Pancreas (tissue), 10 donors: ENCODE results near the gene MLLT10. TPM values are rescaled to one million over a fixed set of nuclear protein-coding genes. Genes with fewer than 3 reads are reported as not detected.

Source experiments
- ATAC-seq, 4 donors: fragments of 200-7000 bp; cut with Tn5 transposase; one replicate each; pipeline versions ENCODE4 v1.8.0 to v1.9.1; 2020; ENCODE audit warnings: mild to moderate bottlenecking in 4 of 4, moderate library complexity in 4 of 4
- DNase-seq, 6 donors: peaks; one replicate each; pipeline ENCODE4 v3.0.0-alpha.2; 2020
- FAIRE-seq: peaks from 2 replicates; lab custom pipeline; 2012; peaks lifted over from hg19 to GRCh38; lab: Jason Lieb, UNC
- H3K27ac ChIP-seq, 4 donors: fragments of 200-600 bp; sonication (generic); 1 replicate in 3 of 4; 2 replicates in 1 of 4; pipeline versions ENCODE4 v1.5.0 to v1.8.0; 2020
- H3K27me3 ChIP-seq, 4 donors: fragments of 200-600 bp; one replicate each; pipeline ENCODE4 v1.8.0; 2021
- H3K36me3 ChIP-seq, 3 donors: fragments of 200-600 bp; sonication (generic) in 1 of 3; one replicate each; pipeline versions ENCODE4 v1.5.0 to v1.8.0; 2020 to 2021
- H3K4me1 ChIP-seq, 3 donors: fragments of 200-600 bp; one replicate each; pipeline ENCODE4 v1.8.0; 2021
- H3K4me3 ChIP-seq, 4 donors: fragments of 200-600 bp; sonication (generic) in 2 of 4; one replicate each; pipeline versions ENCODE4 v1.5.0 to v1.8.0; 2020 to 2021
- H3K9me3 ChIP-seq, 4 donors: fragments of 200-600 bp; one replicate each; pipeline ENCODE4 v1.8.0; 2021
- WGBS, 2 donors: extraction: QIAGEN DNeasy Blood & Tissue Kit; methylation state at CpG; one replicate each; pipeline ENCODE4 v1.1.7; 2013; 5-methylcytosine and 5-hydroxymethylcytosine counted together
- intact Hi-C, 3 donors: fragments of 100-400 bp; cut with DNase I; formaldehyde crosslinking; loops; one replicate each; pipeline versions ENCODE4 v1.11.1 to v1.14.2; 2022
- polyA plus RNA-seq, 2 donors: library from polyadenylated mRNA; stranded (reverse); fragments of 200-250 nt; gene quantifications; one replicate each; pipeline ENCODE4 v1.2.3, GENCODE V29; 2013
- total RNA-seq, 6 donors: library from RNA; stranded (reverse); fragmentation: NEBNext Ultra II Directional in 4 of 6; extraction: Animal tissue kit (Norgen Biotek cat#: 25700) in 4 of 6; gene quantifications; one replicate each; pipeline versions ENCODE4 v1.2.1 to v1.2.4, GENCODE V29; 2021 to 2023
- TF ChIP-seq, protein P1 (sequence below), 4 donors: fragments of 200-600 bp; sonication (generic) in 3 of 4; IDR thresholded peaks; one replicate each; pipeline versions ENCODE4 v1.5.0 to v1.8.0; 2021; ENCODE audit warnings: antibody characterized with exemption in 4 of 4
- donor health status: healthy with polysubstance abuse.
- donor health status: DM: no; HTN: no; CAD: no; lungs with moderate emphysema.
- donor health status: DM: no; HTN: no; CAD: no.
- donor health status: control.
- donor health status: control.
- donor health status: Bipolar disorder and iron deficiency.
- donor health status: DM: yes; HTN: yes; CAD: no.
- donor health status: DM: no; HTN: no; CAD: no.
- donor health status: DM: no; HTN: no; CAD: no.
- donor health status: DM: yes; HTN: yes; CAD: no.

The MLLT10 gene
- total and polyA plus RNA-seq, 8 donors, result 10.7 to 25.1 (median 15.0) TPM

- FAIRE-seq (no peak), ATAC-seq (no peak), DNase-seq (no peak)
- Histone ChIP-seq H3K36me3 (peaks cover 0 to 9% (median 4%) of the 10 kb centered on the region in 3 donors), H3K4me3 (no peak overlapping the region), H3K27ac (no peak overlapping the region), H3K4me1 (no peaks in the 10 kb centered on the region), H3K27me3 (no peaks in the 10 kb centered on the region), H3K9me3 (no peaks in the 10 kb centered on the region)
- TF ChIP-seq, protein P1, sequence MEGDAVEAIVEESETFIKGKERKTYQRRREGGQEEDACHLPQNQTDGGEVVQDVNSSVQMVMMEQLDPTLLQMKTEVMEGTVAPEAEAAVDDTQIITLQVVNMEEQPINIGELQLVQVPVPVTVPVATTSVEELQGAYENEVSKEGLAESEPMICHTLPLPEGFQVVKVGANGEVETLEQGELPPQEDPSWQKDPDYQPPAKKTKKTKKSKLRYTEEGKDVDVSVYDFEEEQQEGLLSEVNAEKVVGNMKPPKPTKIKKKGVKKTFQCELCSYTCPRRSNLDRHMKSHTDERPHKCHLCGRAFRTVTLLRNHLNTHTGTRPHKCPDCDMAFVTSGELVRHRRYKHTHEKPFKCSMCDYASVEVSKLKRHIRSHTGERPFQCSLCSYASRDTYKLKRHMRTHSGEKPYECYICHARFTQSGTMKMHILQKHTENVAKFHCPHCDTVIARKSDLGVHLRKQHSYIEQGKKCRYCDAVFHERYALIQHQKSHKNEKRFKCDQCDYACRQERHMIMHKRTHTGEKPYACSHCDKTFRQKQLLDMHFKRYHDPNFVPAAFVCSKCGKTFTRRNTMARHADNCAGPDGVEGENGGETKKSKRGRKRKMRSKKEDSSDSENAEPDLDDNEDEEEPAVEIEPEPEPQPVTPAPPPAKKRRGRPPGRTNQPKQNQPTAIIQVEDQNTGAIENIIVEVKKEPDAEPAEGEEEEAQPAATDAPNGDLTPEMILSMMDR (IDR thresholded peaks at IDR 0.05), result no peak
- intact Hi-C loops, result no loop called here
- WGBS, 2 donors, result 92 to 93% methylated on average over 14 of the region's 14 CpGs
These were observed 224.2 kb downstream of the MLLT10 start for GRCh38 chr10:21758239-21758638.

GRCh38 chr10:21758696-21759095 lies 224.7 kb downstream of the MLLT10 start:
- WGBS, 2 donors, result 94% methylated on average over 7 of the region's 7 CpGs
- intact Hi-C loops, result no loop called here
- DNase-seq, result no peak
- Histone ChIP-seq H3K27ac (no peak overlapping the region), H3K4me3 (no peak overlapping the region), H3K36me3 (peaks cover 0 to 9% (median 4%) of the 10 kb centered on the region in 3 donors), H3K27me3 (no peaks in the 10 kb centered on the region), H3K4me1 (no peaks in the 10 kb centered on the region), H3K9me3 (no peaks in the 10 kb centered on the region)
- ATAC-seq, result no peak
- TF ChIP-seq, protein P1 (IDR thresholded peaks at IDR 0.05), result no peak
- FAIRE-seq, result no peak

GRCh38 chr10:21759232-21759631 lies 225.2 kb downstream of the MLLT10 start:
- TF ChIP-seq, protein P1 (IDR thresholded peaks at IDR 0.05), result no peak
- WGBS, 2 donors, result 94 to 98% methylated on average over 21 of the region's 21 CpGs
- intact Hi-C loops, result no loop called here
- H3K4me3 ChIP-seq, result no peak overlapping the region
- DNase-seq (peak in 1 of 6 donors; percentile 39), FAIRE-seq (no peak), ATAC-seq (no peak)
- H3K27ac ChIP-seq, result no peak overlapping the region
- H3K36me3 ChIP-seq, result peaks cover 0 to 9% (median 4%) of the 10 kb centered on the region in 3 donors
- H3K4me1 ChIP-seq, result no peaks in the 10 kb centered on the region
- no peaks in the 10 kb centered on the region for H3K27me3 ChIP-seq
- no peaks in the 10 kb centered on the region for H3K9me3 ChIP-seq

GRCh38 chr10:21760332-21760731 lies 226.3 kb downstream of the MLLT10 start:
- Histone ChIP-seq H3K27ac (no peak overlapping the region), H3K27me3 (no peaks in the 10 kb centered on the region), H3K36me3 (peaks cover 0 to 9% (median 4%) of the 10 kb centered on the region in 3 donors), H3K4me3 (no peak overlapping the region), H3K4me1 (no peaks in the 10 kb centered on the region), H3K9me3 (no peaks in the 10 kb centered on the region)
- ATAC-seq, result no peak
- 98 to 99% methylated on average over 2 of the region's 2 CpGs for WGBS, 2 donors
- FAIRE-seq, result no peak
- no peak for DNase-seq
- intact Hi-C loops, result no loop called here
- TF ChIP-seq, protein P1 (IDR thresholded peaks at IDR 0.05), result no peak

- intact Hi-C loops, result no loop called here
- 91 to 92% methylated on average over 5 of the region's 5 CpGs for WGBS, 2 donors
- no peak for ATAC-seq
These were observed 230.6 kb downstream of the MLLT10 start for GRCh38 chr10:21764466-21765189.

More at GRCh38 chr10:21764466-21765189, 230.6 kb downstream of the MLLT10 start:
- FAIRE-seq, result no peak
- H3K4me3 ChIP-seq, result no peak overlapping the region
- no peaks in the 10 kb centered on the region for H3K4me1 ChIP-seq
- DNase-seq, result no peak
- H3K36me3 ChIP-seq, result no peaks in the 10 kb centered on the region
- no peaks in the 10 kb centered on the region for H3K9me3 ChIP-seq
- TF ChIP-seq, protein P1 (IDR thresholded peaks at IDR 0.05), result no peak
- H3K27ac ChIP-seq, result no peak overlapping the region
- H3K27me3 ChIP-seq, result no peaks in the 10 kb centered on the region
